ENCODE results near the gene TBC1D23. TPM values are rescaled to one million over a fixed set of nuclear protein-coding genes. Genes with fewer than 3 reads are reported as not detected.
"Not testable (repeated sequence)": the region's sequence is repeated elsewhere in the genome, so short reads cannot be mapped to it uniquely, and the experiment has no call there.

Gene TBC1D23
- total and polyA plus RNA-seq, 10 donors = 16.1 to 61.4 (median 41.6) TPM

GRCh38 chr3:100269001-100269400 is 8.2 kb downstream of the TBC1D23 start:
- H3K9me3 ChIP-seq = no peaks in the 10 kb centered on the region
- WGBS, 5 donors = 54 to 78% (median 68%) methylated on average over 2 of the region's 2 CpGs
- no peak overlapping the region for H3K4me3 ChIP-seq
- DNase-seq = no peak
- peaks cover 0 to 83% (median 27%) of the 10 kb centered on the region in 6 donors for H3K4me1 ChIP-seq
- TF ChIP-seq POLR2A (IDR thresholded peaks at IDR 0.05) = no peak
- TF ChIP-seq POLR2AphosphoS5 (IDR thresholded peaks at IDR 0.05) = no peak
- TF ChIP-seq CTCF (IDR thresholded peaks at IDR 0.05 in 8 of 11, conservative IDR thresholded peaks at IDR 0.05 in 3 of 11) = no peak
- no peaks in the 10 kb centered on the region for H3K36me3 ChIP-seq
- no peaks in the 10 kb centered on the region for H3K27me3 ChIP-seq (replicated peaks in 1 of 7)
- intact Hi-C loops (cut with DNase I; ENCODE audit: low total_unique reads) = no loop called here
- H3K27ac ChIP-seq = no peak overlapping the region

- TF ChIP-seq POLR2A (IDR thresholded peaks at IDR 0.05) (no peak), CTCF (IDR thresholded peaks at IDR 0.05 in 8 of 11, conservative IDR thresholded peaks at IDR 0.05 in 3 of 11) (no peak), POLR2AphosphoS5 (IDR thresholded peaks at IDR 0.05) (no peak)
- Histone ChIP-seq H3K4me3 (no peak overlapping the region), H3K36me3 (no peaks in the 10 kb centered on the region), H3K9me3 (no peaks in the 10 kb centered on the region), H3K4me1 (peaks cover 0 to 76% (median 25%) of the 10 kb centered on the region in 6 donors), H3K27me3 (replicated peaks in 1 of 7) (no peaks in the 10 kb centered on the region), H3K27ac (no peak overlapping the region)
- 79 to 93% (median 81%) methylated on average over 2 of the region's 2 CpGs for WGBS, 5 donors
- intact Hi-C loops (cut with DNase I; ENCODE audit: low total_unique reads) = no loop called here
- no peak for DNase-seq
Observed at GRCh38 chr3:100269410-100270214, 8.8 kb downstream of the TBC1D23 start.

- Histone ChIP-seq H3K9me3 (no peaks in the 10 kb centered on the region), H3K4me3 (no peak overlapping the region), H3K36me3 (no peaks in the 10 kb centered on the region), H3K4me1 (peaks cover 0 to 75% (median 20%) of the 10 kb centered on the region in 6 donors), H3K27ac (no peak overlapping the region), H3K27me3 (replicated peaks in 1 of 7) (no peaks in the 10 kb centered on the region)
- intact Hi-C loops (cut with DNase I; ENCODE audit: low total_unique reads) = no loop called here
- TF ChIP-seq POLR2A (IDR thresholded peaks at IDR 0.05) (no peak), POLR2AphosphoS5 (IDR thresholded peaks at IDR 0.05) (no peak), CTCF (IDR thresholded peaks at IDR 0.05 in 8 of 11, conservative IDR thresholded peaks at IDR 0.05 in 3 of 11) (no peak)
- 85 to 90% (median 89%) methylated on average over 2 of the region's 2 CpGs for WGBS, 5 donors
- DNase-seq = no peak
Observed at GRCh38 chr3:100270215-100270583, 9.4 kb downstream of the TBC1D23 start.

GRCh38 chr3:100271522-100271921 is 10.7 kb downstream of the TBC1D23 start:
- WGBS, 5 donors = 92 to 99% (median 94%) methylated on average over 1 of the region's 1 CpG
- Histone ChIP-seq H3K4me1 (peaks cover 0 to 64% (median 11%) of the 10 kb centered on the region in 6 donors), H3K27ac (no peak overlapping the region), H3K4me3 (no peak overlapping the region), H3K9me3 (no peaks in the 10 kb centered on the region), H3K36me3 (no peaks in the 10 kb centered on the region), H3K27me3 (replicated peaks in 1 of 7) (no peaks in the 10 kb centered on the region)
- no peak for DNase-seq
- TF ChIP-seq POLR2AphosphoS5 (IDR thresholded peaks at IDR 0.05) (no peak), POLR2A (IDR thresholded peaks at IDR 0.05) (no peak), CTCF (IDR thresholded peaks at IDR 0.05 in 8 of 11, conservative IDR thresholded peaks at IDR 0.05 in 3 of 11) (no peak)
- intact Hi-C loops (cut with DNase I; ENCODE audit: low total_unique reads) = no loop called here

GRCh38 chr3:100272797-100273611 is 12.2 kb downstream of the TBC1D23 start:
- H3K9me3 ChIP-seq; intact Hi-C loops (cut with DNase I; ENCODE audit: low total_unique reads); H3K27ac ChIP-seq; H3K27me3 ChIP-seq (replicated peaks in 1 of 7); H3K36me3 ChIP-seq; H3K4me3 ChIP-seq; DNase-seq: not testable (repeated sequence)
- peaks cover 0 to 51% (median 9%) of the 10 kb centered on the region in 6 donors for H3K4me1 ChIP-seq
- 80 to 89% (median 89%) methylated on average over 13 of the region's 13 CpGs for WGBS, 5 donors
